Breast epithelium (tissue), 4 donors: Measurements from ENCODE around the gene SLC6A19. TPM values are rescaled to one million over a fixed set of nuclear protein-coding genes. Genes with fewer than 3 reads are reported as not detected.

Experiments
- DNase-seq, 2 donors: peaks; one replicate each; pipeline ENCODE4 v3.0.0-alpha.2; 2019; ENCODE audit warnings: low spot score in 2 of 2
- H3K27ac ChIP-seq, 2 donors: fragments of 200-600 bp; sonication (generic) in 1 of 2; one replicate each; pipeline ENCODE4 v1.5.1; 2016 to 2019; ENCODE audit warnings: mild to moderate bottlenecking in 1 of 2
- H3K27me3 ChIP-seq, 2 donors: fragments of 200-600 bp; sonication (generic) in 1 of 2; one replicate each; pipeline versions ENCODE4 v1.5.1 to v1.6.0; 2017 to 2019; ENCODE audit warnings: control low read depth in 1 of 2, mild to moderate bottlenecking in 1 of 2
- H3K36me3 ChIP-seq: fragments of 200-600 bp; one replicate; pipeline ENCODE4 v1.5.1; 2019
- H3K4me1 ChIP-seq, 2 donors: fragments of 200-600 bp; sonication (generic); one replicate each; pipeline ENCODE4 v1.5.1; 2016 to 2019; ENCODE audit warnings: control low read depth in 1 of 2
- H3K4me3 ChIP-seq, 3 donors: fragments of 200-600 bp; sonication (generic); 1 replicate in 2 of 3; 2 replicates in 1 of 3; pipeline ENCODE4 v1.5.1; 2016 to 2019; ENCODE audit warnings: mild to moderate bottlenecking in 3 of 3, moderate library complexity in 2 of 3
- H3K9me3 ChIP-seq, 2 donors: fragments of 200-600 bp; sonication (generic) in 1 of 2; one replicate each; pipeline ENCODE4 v1.5.1; 2016 to 2019; ENCODE audit warnings: control low read depth in 1 of 2
- CTCF ChIP-seq, 3 donors: fragments of 450-650 bp; IDR thresholded peaks; one replicate each; pipeline ENCODE4 v1.5.1; 2016 to 2017; ENCODE audit warnings: antibody characterized with exemption in 3 of 3, mild to moderate bottlenecking in 3 of 3, moderate library complexity in 3 of 3
- POLR2A ChIP-seq: fragments of 450-650 bp; IDR thresholded peaks from one replicate; pipeline ENCODE4 v1.6.1; 2016; ENCODE audit warnings: antibody characterized with exemption, mild to moderate bottlenecking, moderate library complexity
- POLR2AphosphoS5 ChIP-seq, 3 donors: sonication (generic); formaldehyde crosslinking; IDR thresholded peaks; one replicate each; pipeline ENCODE4 v1.6.1; 2017; ENCODE audit warnings: antibody characterized with exemption in 3 of 3
- intact Hi-C: fragments of 100-400 bp; cut with DNase I; formaldehyde crosslinking; loops from one replicate; pipeline ENCODE4 v1.15.1; 2023; ENCODE audit warnings: low total_unique reads
- total RNA-seq, 3 donors: library from RNA; depleted of rRNA; stranded (reverse); fragments of >200 nt; gene quantifications; one replicate each; pipeline ENCODE4 v1.1.0, GENCODE V29; 2016

The SLC6A19 gene
- total RNA-seq, 3 donors from 2014 or later: not detected

- no peak for DNase-seq
- intact Hi-C loops: no loop called here
- no peak for TF ChIP-seq POLR2AphosphoS5 (IDR thresholded peaks at IDR 0.05)
- TF ChIP-seq CTCF (IDR thresholded peaks at IDR 0.05): no peak
- no peak for TF ChIP-seq POLR2A
- H3K36me3 ChIP-seq: no peaks in the 10 kb centered on the region
- H3K9me3 ChIP-seq: peaks cover 0 to 10% of the 10 kb centered on the region in 2 donors
- H3K27ac ChIP-seq: no peak overlapping the region
- H3K4me3 ChIP-seq: no peak overlapping the region
- no peaks in the 10 kb centered on the region for H3K4me1 ChIP-seq
- peaks cover 0 to 42% of the 10 kb centered on the region in 2 donors for H3K27me3 ChIP-seq
These were observed 17.8 kb downstream of the SLC6A19 start for GRCh38 chr5:1219098-1219767.

- intact Hi-C loops: loop anchor here (1.0 kb wide), 1 partner anchor 13 kb away; no protein-coding TSS in a partner anchor
- no peak overlapping the region for H3K27ac ChIP-seq
- H3K36me3 ChIP-seq: no peaks in the 10 kb centered on the region
- H3K4me1 ChIP-seq: no peaks in the 10 kb centered on the region
- DNase-seq: no peak
- peaks cover 0 to 10% of the 10 kb centered on the region in 2 donors for H3K9me3 ChIP-seq
- no peak overlapping the region for H3K4me3 ChIP-seq
- TF ChIP-seq CTCF (IDR thresholded peaks at IDR 0.05) (no peak), POLR2AphosphoS5 (IDR thresholded peaks at IDR 0.05) (no peak), POLR2A (no peak)
- peaks cover 0 to 42% of the 10 kb centered on the region in 2 donors for H3K27me3 ChIP-seq
These were observed 18.3 kb downstream of the SLC6A19 start for GRCh38 chr5:1219768-1220100.

- Histone ChIP-seq H3K27me3 (peaks cover 0 to 40% of the 10 kb centered on the region in 2 donors), H3K4me3 (no peak overlapping the region), H3K36me3 (no peaks in the 10 kb centered on the region), H3K4me1 (no peaks in the 10 kb centered on the region), H3K27ac (no peak overlapping the region), H3K9me3 (peaks cover 0 to 8% of the 10 kb centered on the region in 2 donors)
- DNase-seq: no peak
- intact Hi-C loops: loop anchor here (1.0 kb wide), 1 partner anchor 12 kb away; no protein-coding TSS in a partner anchor
- TF ChIP-seq CTCF (IDR thresholded peaks at IDR 0.05) (no peak), POLR2AphosphoS5 (IDR thresholded peaks at IDR 0.05) (no peak), POLR2A (no peak)
These were observed 19.0 kb downstream of the SLC6A19 start for GRCh38 chr5:1220351-1220750.

GRCh38 chr5:1220831-1221230, 19.4 kb downstream of the SLC6A19 start:
- no peak overlapping the region for H3K27ac ChIP-seq
- H3K4me1 ChIP-seq: no peaks in the 10 kb centered on the region
- no peak for DNase-seq
- H3K36me3 ChIP-seq: no peaks in the 10 kb centered on the region
- H3K9me3 ChIP-seq: peaks cover 0 to 5% of the 10 kb centered on the region in 2 donors
- no peak overlapping the region for H3K4me3 ChIP-seq
- intact Hi-C loops: loop anchor here (1.0 kb wide), 1 partner anchor 11 kb away; no protein-coding TSS in a partner anchor
- TF ChIP-seq CTCF (IDR thresholded peaks at IDR 0.05) (no peak), POLR2AphosphoS5 (IDR thresholded peaks at IDR 0.05) (no peak), POLR2A (no peak)
- peaks cover 0 to 41% of the 10 kb centered on the region in 2 donors for H3K27me3 ChIP-seq

GRCh38 chr5:1221721-1222120, 20.3 kb downstream of the SLC6A19 start:
- intact Hi-C loops: no loop called here
- Histone ChIP-seq H3K27ac (no peak overlapping the region), H3K4me3 (no peak overlapping the region), H3K9me3 (peaks cover 0 to 2% of the 10 kb centered on the region in 2 donors), H3K36me3 (no peaks in the 10 kb centered on the region), H3K4me1 (no peaks in the 10 kb centered on the region), H3K27me3 (peaks cover 0 to 46% of the 10 kb centered on the region in 2 donors)
- TF ChIP-seq POLR2A (no peak), CTCF (IDR thresholded peaks at IDR 0.05) (no peak), POLR2AphosphoS5 (IDR thresholded peaks at IDR 0.05) (no peak)
- no peak for DNase-seq
